Astrocyte (in vitro differentiated cells and primary cell): ENCODE data around the gene CTSE.

ENCODE experiments used
- CTCF ChIP-seq: IDR thresholded peaks from 2 replicates; pipeline ENCODE4 v1.5.1; 2011; ENCODE audit warnings: low read depth, mild to moderate bottlenecking, inconsistent platforms, low read length, moderate library complexity; ENCODE audit not compliant: insufficient read depth
- EZH2 ChIP-seq: IDR thresholded peaks from 2 replicates; pipeline ENCODE4 v1.6.1; 2012; ENCODE audit warnings: mild to moderate bottlenecking, low read length, inconsistent platforms; ENCODE audit not compliant: insufficient read depth

- TF ChIP-seq CTCF, result no peak
- no peak for TF ChIP-seq EZH2
These were observed 61.5 kb downstream of the CTSE start for GRCh38 chr1:205961991-205962820.
